NCI-H2107 treated with DMSO at 0.1 percent for 48 hours (cell line): Measurements from ENCODE around the gene AK9.

Experiments
- DNase-seq: peaks from one replicate; lab custom pipeline; 2025; ENCODE audit not compliant: unreplicated experiment; lab: John Stamatoyannopoulos, UW

The AK9 gene

DNA sequence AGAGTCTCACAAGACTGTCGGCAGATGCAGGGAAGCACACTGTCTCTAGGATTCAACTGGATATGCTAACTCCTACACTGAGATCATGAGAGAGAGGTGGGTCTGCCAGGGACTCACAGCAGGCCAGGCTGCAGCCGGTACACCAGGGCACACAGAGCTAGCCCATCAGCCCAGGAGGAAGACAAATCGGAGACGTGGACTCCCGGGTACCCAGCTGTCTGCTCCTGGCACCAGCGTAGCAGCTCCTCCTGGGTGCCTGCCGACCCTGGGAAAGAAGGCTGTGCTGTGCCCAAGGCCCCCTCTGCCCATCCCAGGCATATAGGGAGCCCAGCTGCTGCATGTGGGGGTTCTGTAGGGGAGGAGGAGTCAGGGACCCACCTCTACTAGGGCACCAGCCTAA, 242.4 kb downstream of the AK9 start:
- DNase-seq, result no peak

DNA sequence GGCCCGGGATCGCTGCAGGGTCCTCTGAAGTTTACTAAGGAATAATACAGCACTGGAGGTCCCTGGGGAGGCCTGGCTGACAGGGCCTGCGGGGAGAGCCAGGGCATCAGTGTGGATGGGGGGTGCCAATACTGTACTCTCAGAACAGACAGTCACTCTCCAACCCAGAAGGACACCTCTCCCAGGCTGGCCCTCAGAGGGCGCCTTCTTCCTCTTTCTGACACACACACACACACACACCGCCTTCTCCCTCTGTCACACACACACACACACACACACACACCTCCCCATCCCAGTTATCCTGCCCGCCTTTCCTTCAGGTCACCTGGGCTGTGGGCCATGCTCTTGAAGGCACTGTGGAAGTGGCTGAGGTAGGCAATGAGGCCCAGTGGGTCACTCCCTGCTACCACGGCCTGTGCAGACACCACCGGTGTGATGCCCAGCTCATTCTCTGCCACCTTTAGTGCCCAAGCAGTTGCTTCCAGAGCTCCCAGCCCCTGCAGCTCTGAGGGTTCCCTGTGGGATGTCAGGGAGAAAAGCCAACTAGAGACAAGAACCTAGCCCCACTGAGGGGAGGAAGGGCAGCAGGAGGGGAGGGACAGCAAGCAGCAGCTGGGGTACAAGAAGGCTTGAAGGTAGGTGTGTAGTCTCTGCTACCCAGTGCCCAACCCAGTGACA, 243.0 kb downstream of the AK9 start:
- no peak for DNase-seq

DNA sequence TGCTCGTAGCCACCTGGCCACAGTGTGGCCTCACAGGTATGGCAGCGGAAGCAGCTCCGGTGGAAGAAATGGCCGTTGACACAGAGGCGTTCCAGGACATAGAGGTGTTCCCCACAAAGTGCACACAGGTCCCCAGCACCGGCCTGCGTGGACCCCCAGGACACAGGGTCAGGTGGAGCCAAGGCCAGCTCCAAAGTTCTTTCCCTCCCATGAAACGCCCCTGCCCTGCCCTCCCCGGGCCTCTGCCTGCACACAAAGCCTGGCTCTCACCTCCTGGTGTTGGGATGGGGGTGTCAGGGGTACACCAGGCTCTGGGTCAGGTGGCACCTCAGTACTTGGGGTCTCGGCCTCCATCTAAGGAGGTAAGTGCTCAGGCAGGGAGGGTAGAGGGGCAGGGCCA, 243.9 kb downstream of the AK9 start:
- DNase-seq, result no peak

DNA sequence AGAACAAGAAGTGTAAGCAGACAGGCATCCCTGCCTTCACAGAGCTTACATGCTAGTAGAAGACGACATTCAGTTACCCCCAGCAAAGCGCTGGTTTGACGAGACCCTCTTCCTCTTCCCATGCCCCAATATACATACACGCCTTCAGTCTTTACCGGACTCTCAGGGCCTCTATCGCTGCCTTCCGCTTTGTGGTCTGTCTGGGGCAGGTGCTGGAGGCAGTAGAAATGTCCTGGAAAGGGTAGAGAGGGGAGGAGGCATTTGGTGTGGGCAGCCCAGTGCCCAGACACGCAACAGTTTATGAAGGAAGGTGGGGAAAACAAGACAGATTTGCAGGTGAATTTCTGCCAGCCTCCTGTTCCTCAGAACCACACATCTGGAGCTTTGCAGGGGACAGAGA, 244.5 kb downstream of the AK9 start:
- no peak for DNase-seq

DNA sequence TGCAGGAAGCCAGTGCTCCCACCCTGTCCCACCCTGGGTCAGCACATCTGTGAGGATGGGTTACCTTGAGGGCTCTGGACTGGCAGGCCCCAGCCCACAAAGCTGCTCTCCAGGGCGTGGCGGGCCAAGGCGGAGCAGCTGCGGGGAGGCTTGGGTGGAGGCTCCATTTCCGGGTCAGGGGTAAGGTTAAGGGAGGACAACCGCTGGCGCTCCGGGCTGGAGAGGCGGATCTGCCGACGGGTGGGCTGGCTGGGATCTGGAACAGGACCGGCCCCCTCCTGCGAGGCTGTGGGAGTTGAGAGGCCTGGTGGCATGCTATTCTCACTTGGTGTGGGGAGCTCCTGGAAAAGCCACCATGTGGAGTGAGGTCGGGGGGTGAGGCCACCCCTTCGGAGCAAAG, 244.9 kb downstream of the AK9 start:
- no peak for DNase-seq

DNA sequence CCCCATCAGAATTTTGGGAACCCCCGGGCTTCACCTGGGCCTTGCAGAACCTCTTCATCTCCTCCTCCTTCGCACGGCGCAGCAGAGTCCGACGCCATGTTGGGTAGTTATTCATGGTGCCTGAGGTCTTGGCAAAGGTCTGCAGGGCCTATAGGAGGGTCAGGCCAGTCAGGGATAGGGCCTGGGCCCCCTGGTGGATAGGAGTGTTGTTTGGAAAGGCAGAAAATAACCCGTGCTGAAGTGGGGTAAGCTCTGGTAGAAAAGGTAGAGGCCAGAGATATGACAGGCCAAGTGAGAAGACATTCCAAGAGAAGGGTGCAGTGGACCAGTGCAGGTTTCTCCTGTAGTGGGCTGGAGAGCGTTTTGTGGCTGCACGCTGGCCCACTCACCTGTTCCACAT, 245.6 kb downstream of the AK9 start:
- no peak for DNase-seq

DNA sequence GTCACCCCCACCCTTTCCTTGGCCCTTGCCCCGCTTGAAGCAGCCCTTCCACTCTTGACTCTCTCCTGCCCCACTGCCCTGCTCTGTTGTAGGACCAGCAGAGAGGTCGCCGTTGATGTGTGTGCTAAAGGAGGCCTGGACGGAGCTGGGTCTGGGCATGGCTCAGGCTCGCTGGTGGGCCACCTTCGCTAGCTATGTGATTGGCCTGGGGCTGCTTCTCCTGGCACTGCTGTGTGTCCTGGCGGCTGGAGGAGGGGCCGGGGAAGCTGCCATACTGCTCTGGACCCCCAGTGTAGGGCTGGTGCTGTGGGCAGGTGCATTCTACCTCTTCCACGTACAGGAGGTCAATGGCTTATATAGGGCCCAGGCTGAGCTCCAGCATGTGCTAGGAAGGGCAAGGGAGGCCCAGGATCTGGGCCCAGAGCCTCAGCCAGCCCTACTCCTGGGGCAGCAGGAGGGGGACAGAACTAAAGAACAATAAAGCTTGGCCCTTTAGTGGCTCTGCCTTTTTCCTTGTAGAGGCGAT, 247.5 kb downstream of the AK9 start:
- no peak for DNase-seq
